ENCODE measurements around the gene MIDN. TPM values are rescaled to one million over a fixed set of nuclear protein-coding genes. Genes with fewer than 3 reads are reported as not detected.

MIDN gene
- total RNA-seq, 1 experiment from 2014 or later, result 286 TPM

GRCh38 chr19:1274852-1275259 lies 26.5 kb downstream of the MIDN start:
- WGBS (ENCODE audit: extremely low coverage, insufficient read length, low lambda C conversion rate), result no CpG with 5 or more reads among the region's 44 CpGs
- H3K9ac ChIP-seq (ENCODE audit: extremely low read depth, insufficient read length, low read length), result peak overlapping the region; percentile 10
- H3K14ac ChIP-seq (ENCODE audit: insufficient read depth, low read length), result peak overlapping the region; percentile 10; the same call in 1 of the 2 replicates
- no peaks in the 10 kb centered on the region for H3K9me3 Mint-ChIP-seq
- peaks cover 9% of the 10 kb centered on the region for H3K79me1 ChIP-seq (ENCODE audit: insufficient read depth, low read depth, low read length, poor library complexity, severe bottlenecking)
- H4K91ac ChIP-seq (ENCODE audit: insufficient read length, low read depth, low read length), result no peak overlapping the region
- H3K4ac ChIP-seq (ENCODE audit: low read depth, low read length), result no peak overlapping the region
- no peak overlapping the region for H3K23ac ChIP-seq (ENCODE audit: insufficient read length, low read depth, low read length)
- H3K4me2 ChIP-seq (ENCODE audit: insufficient read depth, insufficient read length, low read length), result peak overlapping the region; percentile 2
- no peak overlapping the region for H2BK5ac ChIP-seq (ENCODE audit: insufficient read length, low read length)
- peaks cover 36 to 75% (median 54%) of the 10 kb centered on the region in 3 experiments for H3K36me3 Mint-ChIP-seq (ENCODE audit: insufficient read depth in 1 of 3, low read depth in 3 of 3)
- H3K18ac ChIP-seq (ENCODE audit: insufficient read length, low read depth, low read length), result no peak overlapping the region
- no peak overlapping the region for H2BK15ac ChIP-seq (ENCODE audit: low read depth, low read length)
- H3K27ac ChIP-seq (ENCODE audit: insufficient read length, low read depth, low read length), result no peak overlapping the region
- H3K9me3 ChIP-seq (ENCODE audit: control insufficient read depth, low read depth, low read length), result no peaks in the 10 kb centered on the region
- no peaks in the 10 kb centered on the region; the same call in 1 of the 2 replicates for H3K27me3 Mint-ChIP-seq (ENCODE audit: low read depth)
- no peak overlapping the region for H2AK5ac ChIP-seq (ENCODE audit: insufficient read length, low read length)
- H2BK120ac ChIP-seq (ENCODE audit: low read depth, low read length, poor library complexity, severe bottlenecking), result no peak overlapping the region
- H4K8ac ChIP-seq (replicated peaks; ENCODE audit: insufficient read length, low read depth, low read length), result no peak overlapping the region
- H4K5ac ChIP-seq (ENCODE audit: insufficient read length, low read depth, low read length), result no peak overlapping the region
- no peak overlapping the region for H3T11ph ChIP-seq (ENCODE audit: low read length)
- DNase-seq, result peak; percentile 66
- peaks cover 38 to 45% of the 10 kb centered on the region in 2 experiments for H3K4me1 Mint-ChIP-seq
- H2BK12ac ChIP-seq (ENCODE audit: insufficient read length, low read depth, low read length), result no peak overlapping the region
- no peak overlapping the region for H3K56ac ChIP-seq (ENCODE audit: insufficient read length, low read depth, low read length)
- H3K79me2 ChIP-seq (ENCODE audit: insufficient read depth, low read length), result peaks cover 4% of the 10 kb centered on the region; the same call in 1 of the 2 replicates
- H2BK20ac ChIP-seq (ENCODE audit: low read depth, low read length, poor library complexity, severe bottlenecking), result no peak overlapping the region
- no peaks in the 10 kb centered on the region for H3K4me1 ChIP-seq (ENCODE audit: insufficient read depth, low read length)
- H3K4me3 Mint-ChIP-seq, result peak overlapping the region; percentile 62 to 81
- peaks cover 13% of the 10 kb centered on the region for H3K23me2 ChIP-seq (ENCODE audit: insufficient read length, low read depth, low read length, poor library complexity, severe bottlenecking)
- H3K27ac Mint-ChIP-seq, result peak overlapping the region; percentile 87 to 99 (median 95); a peak in 4 of 7 replicates
- H4K20me1 ChIP-seq (ENCODE audit: control insufficient read depth, insufficient read depth, insufficient read length), result no peaks in the 10 kb centered on the region
- TF ChIP-seq CTCF (conservative IDR thresholded peaks at IDR 0.05), result no peak
- H3K27me3 ChIP-seq (ENCODE audit: insufficient read depth, low read length), result no peaks in the 10 kb centered on the region
- no peak overlapping the region for H2AFZ ChIP-seq (ENCODE audit: low read length)

Data from H9 (cell line).